ENCODE measurements around the gene MAN2C1. TPM values are rescaled to one million over a fixed set of nuclear protein-coding genes. Genes with fewer than 3 reads are reported as not detected.

Gene MAN2C1
- total and polyA plus RNA-seq, 9 of the 15 experiments (the other 6 are each of a cell fraction or from before 2014, with no cell fraction given) = 2.0 to 141 (median 39.9) TPM

DNA sequence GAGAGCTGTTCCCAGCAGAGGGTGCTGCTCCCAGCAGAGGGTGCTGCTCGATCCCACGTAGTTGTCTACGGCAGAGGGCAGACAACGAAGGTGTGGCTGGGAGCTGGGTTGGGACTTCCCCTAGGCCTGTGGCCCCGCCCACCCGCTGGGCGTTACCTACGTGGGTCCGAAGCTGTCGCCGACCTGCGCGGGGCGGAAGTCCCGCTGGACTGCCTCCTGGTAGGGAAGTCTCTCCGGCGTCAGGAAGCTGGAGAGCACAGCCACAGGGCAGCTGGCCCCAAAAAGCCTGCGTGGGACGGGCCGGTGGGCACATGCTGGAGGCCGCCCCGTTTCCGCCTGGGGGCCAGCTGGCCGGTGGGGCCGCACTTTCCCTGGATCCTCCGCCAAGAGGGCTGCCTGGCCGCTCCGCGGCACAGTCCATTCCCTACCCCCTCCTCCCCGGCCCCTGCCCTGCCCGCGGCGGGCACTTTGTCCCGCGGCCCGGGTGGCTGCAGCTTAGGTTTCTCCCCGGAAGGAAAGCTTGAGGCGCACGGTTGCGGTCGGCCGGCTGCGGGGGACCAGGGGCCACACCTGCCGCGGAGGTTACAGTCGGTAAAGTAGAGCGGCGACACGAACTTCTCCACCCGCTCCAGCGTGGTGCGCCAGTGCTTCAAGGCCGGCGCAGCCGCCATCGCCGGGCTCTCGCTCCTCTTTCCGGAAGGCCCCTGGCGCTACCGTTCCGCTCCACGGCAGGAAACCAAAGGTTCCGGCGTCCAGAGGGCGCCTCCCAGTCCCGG lies at the start of gene MAN2C1 (continued):
- TF ChIP-seq EWSR1 (IDR thresholded peaks at IDR 0.05; ENCODE audit: borderline replicate concordance, low read depth, partially characterized antibody) = no peak
- TF ChIP-seq EP400 (IDR thresholded peaks at IDR 0.05) = peak; percentile 93
- no peak for TF ChIP-seq ZNF232 (CRISPR knock-in tag; IDR thresholded peaks at IDR 0.05)
- TF ChIP-seq ZNF384 (IDR thresholded peaks at IDR 0.05; ENCODE audit: low read depth, low read length) = 0 out of 2 replicates have a peak, but pooled peaks have one; percentile 30
- TF ChIP-seq, protein P1, sequence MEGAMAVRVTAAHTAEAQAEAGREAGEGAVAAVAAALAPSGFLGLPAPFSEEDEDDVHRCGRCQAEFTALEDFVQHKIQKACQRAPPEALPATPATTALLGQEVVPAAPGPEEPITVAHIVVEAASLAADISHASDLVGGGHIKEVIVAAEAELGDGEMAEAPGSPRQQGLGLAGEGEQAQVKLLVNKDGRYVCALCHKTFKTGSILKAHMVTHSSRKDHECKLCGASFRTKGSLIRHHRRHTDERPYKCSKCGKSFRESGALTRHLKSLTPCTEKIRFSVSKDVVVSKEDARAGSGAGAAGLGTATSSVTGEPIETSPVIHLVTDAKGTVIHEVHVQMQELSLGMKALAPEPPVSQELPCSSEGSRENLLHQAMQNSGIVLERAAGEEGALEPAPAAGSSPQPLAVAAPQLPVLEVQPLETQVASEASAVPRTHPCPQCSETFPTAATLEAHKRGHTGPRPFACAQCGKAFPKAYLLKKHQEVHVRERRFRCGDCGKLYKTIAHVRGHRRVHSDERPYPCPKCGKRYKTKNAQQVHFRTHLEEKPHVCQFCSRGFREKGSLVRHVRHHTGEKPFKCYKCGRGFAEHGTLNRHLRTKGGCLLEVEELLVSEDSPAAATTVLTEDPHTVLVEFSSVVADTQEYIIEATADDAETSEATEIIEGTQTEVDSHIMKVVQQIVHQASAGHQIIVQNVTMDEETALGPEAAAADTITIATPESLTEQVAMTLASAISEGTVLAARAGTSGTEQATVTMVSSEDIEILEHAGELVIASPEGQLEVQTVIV (CRISPR knock-in tag; IDR thresholded peaks at IDR 0.05; ENCODE audit: borderline replicate concordance) = no peak
- TF ChIP-seq ZBED1 (IDR thresholded peaks at IDR 0.05) = peak; percentile 75; the same call in 1 of the 2 replicates
- no peak; the same call in 1 of the 2 replicates for TF ChIP-seq LEF1 (IDR thresholded peaks at IDR 0.05)
- no peak for TF ChIP-seq ZNF174 (CRISPR knock-in tag; IDR thresholded peaks at IDR 0.05)
- TF ChIP-seq CCAR2 (IDR thresholded peaks at IDR 0.05; ENCODE audit: low read depth, low read length) = no peak
- no peak for TF ChIP-seq TCF7L2 (IDR thresholded peaks at IDR 0.05; ENCODE audit: low read depth, low read length)
- no peak for TF ChIP-seq ESRRB (CRISPR knock-in tag; IDR thresholded peaks at IDR 0.05; ENCODE audit: borderline replicate concordance)
- TF ChIP-seq, protein P2, sequence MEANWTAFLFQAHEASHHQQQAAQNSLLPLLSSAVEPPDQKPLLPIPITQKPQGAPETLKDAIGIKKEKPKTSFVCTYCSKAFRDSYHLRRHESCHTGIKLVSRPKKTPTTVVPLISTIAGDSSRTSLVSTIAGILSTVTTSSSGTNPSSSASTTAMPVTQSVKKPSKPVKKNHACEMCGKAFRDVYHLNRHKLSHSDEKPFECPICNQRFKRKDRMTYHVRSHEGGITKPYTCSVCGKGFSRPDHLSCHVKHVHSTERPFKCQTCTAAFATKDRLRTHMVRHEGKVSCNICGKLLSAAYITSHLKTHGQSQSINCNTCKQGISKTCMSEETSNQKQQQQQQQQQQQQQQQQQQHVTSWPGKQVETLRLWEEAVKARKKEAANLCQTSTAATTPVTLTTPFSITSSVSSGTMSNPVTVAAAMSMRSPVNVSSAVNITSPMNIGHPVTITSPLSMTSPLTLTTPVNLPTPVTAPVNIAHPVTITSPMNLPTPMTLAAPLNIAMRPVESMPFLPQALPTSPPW (CRISPR knock-in tag; IDR thresholded peaks at IDR 0.05) = peak; percentile 77
- TF ChIP-seq FOXA3 (CRISPR knock-in tag; conservative IDR thresholded peaks at IDR 0.05 in 1 of 2, IDR thresholded peaks at IDR 0.05 in 1 of 2) = peak in 1 of 2 experiments; percentile 37; a peak in 1 of 4 replicates
- TF ChIP-seq SNRNP70 (optimal IDR thresholded peaks at IDR 0.05; ENCODE audit: low read depth, low read length) = no peak
- TF ChIP-seq HNRNPK (IDR thresholded peaks at IDR 0.05; ENCODE audit: low read depth, low read length, poor library complexity, severe bottlenecking) = peak; percentile 64
- 0 out of 2 replicates have a peak, but pooled peaks have one; percentile 40 for TF ChIP-seq FOXM1 (IDR thresholded peaks at IDR 0.05; ENCODE audit: low read depth)
- TF ChIP-seq FOXM1 (CRISPR knock-in tag; IDR thresholded peaks at IDR 0.05; ENCODE audit: low read depth) = peak; percentile 44; the same call in 1 of the 2 replicates
- peak; percentile 86 for TF ChIP-seq BRD4 (IDR thresholded peaks at IDR 0.05)
- peak; percentile 92 for TF ChIP-seq SMAD4 (CRISPR knock-in tag; conservative IDR thresholded peaks at IDR 0.05)
- TF ChIP-seq ARHGAP35 (IDR thresholded peaks at IDR 0.05; ENCODE audit: partially characterized antibody) = no peak
- TF ChIP-seq ZNF311 (CRISPR knock-in tag; IDR thresholded peaks at IDR 0.05) = no peak
- TF ChIP-seq, protein P3, sequence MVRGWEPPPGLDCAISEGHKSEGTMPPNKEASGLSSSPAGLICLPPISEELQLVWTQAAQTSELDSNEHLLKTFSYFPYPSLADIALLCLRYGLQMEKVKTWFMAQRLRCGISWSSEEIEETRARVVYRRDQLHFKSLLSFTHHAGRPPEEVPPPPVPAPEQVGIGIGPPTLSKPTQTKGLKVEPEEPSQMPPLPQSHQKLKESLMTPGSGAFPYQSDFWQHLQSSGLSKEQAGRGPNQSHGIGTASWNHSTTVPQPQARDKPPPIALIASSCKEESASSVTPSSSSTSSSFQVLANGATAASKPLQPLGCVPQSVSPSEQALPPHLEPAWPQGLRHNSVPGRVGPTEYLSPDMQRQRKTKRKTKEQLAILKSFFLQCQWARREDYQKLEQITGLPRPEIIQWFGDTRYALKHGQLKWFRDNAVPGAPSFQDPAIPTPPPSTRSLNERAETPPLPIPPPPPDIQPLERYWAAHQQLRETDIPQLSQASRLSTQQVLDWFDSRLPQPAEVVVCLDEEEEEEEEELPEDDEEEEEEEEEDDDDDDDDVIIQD (CRISPR knock-in tag; IDR thresholded peaks at IDR 0.05) = no peak
- peak; percentile 43; the same call in 1 of the 2 replicates for TF ChIP-seq ATF1 (CRISPR knock-in tag; IDR thresholded peaks at IDR 0.05)
- peak; percentile 86 for TF ChIP-seq ATF1 (tag; IDR thresholded peaks at IDR 0.05)
- TF ChIP-seq U2AF2 (optimal IDR thresholded peaks at IDR 0.05; ENCODE audit: low read depth, low read length) = no peak
